NT2/D1 (cell line): ENCODE measurements around the gene EMILIN1.

Experiments
- SUZ12 ChIP-seq: IDR thresholded peaks from 2 replicates; pipeline ENCODE4 v1.6.1; 2011; ENCODE audit not compliant: insufficient read length, insufficient read depth; ENCODE audit errors: extremely low read depth
- YY1 ChIP-seq: IDR thresholded peaks from 2 replicates; pipeline ENCODE4 v1.6.1; 2011; ENCODE audit not compliant: insufficient read length, insufficient read depth
- ZNF274 ChIP-seq: IDR thresholded peaks from 2 replicates; pipeline ENCODE4 v1.6.1; 2011; ENCODE audit warnings: mild to moderate bottlenecking, low read depth, low read length

- TF ChIP-seq YY1 (peak; percentile 22), SUZ12 (no peak), ZNF274 (no peak)
These were observed 45.7 kb upstream of the EMILIN1 start, which contains the start of gene TMEM214 for GRCh38 chr2:27032495-27033252.
